ENCODE data around the gene CTNNAL1. TPM values are rescaled to one million over a fixed set of nuclear protein-coding genes. Genes with fewer than 3 reads are reported as not detected.

Gene CTNNAL1
- total RNA-seq, 2 donors from 2014 or later: 22.4 to 30.2 TPM

- no peak for TF ChIP-seq CTCF (IDR thresholded peaks at IDR 0.05)
- no peaks in the 10 kb centered on the region for H3K36me3 ChIP-seq
- H3K27ac ChIP-seq: no peak overlapping the region
- H3K9ac ChIP-seq (ENCODE audit: low read depth in 2 of 2, low read length in 2 of 2): no peak overlapping the region
- H3K9me3 ChIP-seq: no peaks in the 10 kb centered on the region
- no peaks in the 10 kb centered on the region for H3K4me1 ChIP-seq
- no peak overlapping the region for H3K4me3 ChIP-seq
- intact Hi-C loops (cut with DNase I): no loop called here
- DNase-seq: no peak
- H3K27me3 ChIP-seq: no peaks in the 10 kb centered on the region
These were observed 11.2 kb downstream of the CTNNAL1 start for GRCh38 chr9:109002141-109002540.

- Histone ChIP-seq H3K4me3 (no peak overlapping the region), H3K4me1 (no peaks in the 10 kb centered on the region), H3K36me3 (no peaks in the 10 kb centered on the region), H3K27me3 (no peaks in the 10 kb centered on the region), H3K27ac (no peak overlapping the region), H3K9me3 (no peaks in the 10 kb centered on the region), H3K9ac (ENCODE audit: low read depth in 2 of 2, low read length in 2 of 2) (no peak overlapping the region)
- DNase-seq: no peak
- TF ChIP-seq CTCF (IDR thresholded peaks at IDR 0.05): no peak
- intact Hi-C loops (cut with DNase I): no loop called here
These were observed 12.0 kb downstream of the CTNNAL1 start for GRCh38 chr9:109001275-109001676.

DNA sequence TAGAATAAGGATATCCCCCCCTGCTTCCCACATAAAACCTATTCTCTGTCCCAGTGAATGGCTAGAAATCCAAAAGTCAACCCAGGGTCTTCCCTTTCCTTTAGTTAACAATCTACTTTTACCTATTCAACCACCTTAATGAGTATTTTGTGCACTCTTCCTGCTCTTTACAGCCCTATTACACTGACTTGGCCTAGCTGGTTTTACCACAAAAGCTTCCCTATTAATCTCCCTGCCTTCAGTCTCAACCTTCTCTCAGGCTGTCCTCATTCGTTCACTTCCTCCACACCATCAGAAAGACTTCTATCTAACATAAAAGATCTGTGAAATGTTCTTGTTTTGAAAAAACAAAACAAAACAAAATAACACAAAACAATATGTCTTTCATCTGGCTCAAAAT lies 16.2 kb downstream of the CTNNAL1 start:
- TF ChIP-seq CTCF (IDR thresholded peaks at IDR 0.05): no peak
- H3K9me3 ChIP-seq: no peaks in the 10 kb centered on the region
- H3K4me3 ChIP-seq: no peak overlapping the region
- intact Hi-C loops (cut with DNase I): no loop called here
- H3K27ac ChIP-seq: no peak overlapping the region
- DNase-seq: no peak
- H3K27me3 ChIP-seq: no peaks in the 10 kb centered on the region
- H3K36me3 ChIP-seq: no peaks in the 10 kb centered on the region
- H3K4me1 ChIP-seq: no peaks in the 10 kb centered on the region
- H3K9ac ChIP-seq (ENCODE audit: low read depth in 2 of 2, low read length in 2 of 2): no peak overlapping the region

DNA sequence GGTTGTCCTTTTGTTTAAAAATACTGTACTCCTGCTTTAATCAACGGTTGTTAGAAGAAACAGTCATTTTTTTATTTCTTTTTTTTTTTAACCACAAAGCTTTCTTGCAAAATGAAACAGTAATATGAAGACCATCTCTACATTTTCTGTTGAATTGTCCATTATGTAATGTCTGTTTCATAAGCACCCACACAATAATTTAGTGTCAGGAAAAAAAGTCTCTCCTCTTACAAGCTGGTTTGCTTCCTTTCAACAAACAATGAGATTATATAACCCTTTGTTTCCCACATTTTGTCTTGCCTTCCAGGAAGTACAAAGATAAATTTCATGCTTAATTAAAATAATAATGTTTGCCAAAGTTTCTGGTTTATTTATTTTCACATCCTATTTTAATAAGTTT lies 16.7 kb downstream of the CTNNAL1 start:
- Histone ChIP-seq H3K9ac (ENCODE audit: low read depth in 2 of 2, low read length in 2 of 2) (no peak overlapping the region), H3K27ac (no peak overlapping the region), H3K27me3 (no peaks in the 10 kb centered on the region), H3K4me3 (no peak overlapping the region), H3K9me3 (no peaks in the 10 kb centered on the region), H3K4me1 (no peaks in the 10 kb centered on the region), H3K36me3 (no peaks in the 10 kb centered on the region)
- TF ChIP-seq CTCF (IDR thresholded peaks at IDR 0.05): no peak
- intact Hi-C loops (cut with DNase I): no loop called here
- DNase-seq: no peak

DNA sequence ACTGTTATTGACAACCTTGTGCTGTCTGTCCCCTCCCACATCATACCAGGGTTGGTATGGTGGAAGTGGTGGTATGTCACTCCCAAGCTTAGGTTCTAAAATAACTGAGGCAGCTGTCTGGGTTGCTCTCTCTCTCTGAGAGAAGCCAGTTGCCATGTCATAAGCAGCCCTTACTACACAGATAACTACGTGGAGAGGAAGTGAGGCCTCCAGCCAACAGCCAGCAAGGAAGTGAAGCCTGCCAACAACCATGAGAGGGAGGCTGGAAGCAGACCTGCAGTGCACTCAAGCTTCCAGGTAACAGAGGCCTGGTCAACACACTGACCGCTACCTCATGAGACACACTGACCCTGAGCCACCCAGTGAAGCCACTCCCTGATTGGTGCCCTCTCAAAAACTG lies 18.6 kb downstream of the CTNNAL1 start:
- no peaks in the 10 kb centered on the region for H3K36me3 ChIP-seq
- H3K27ac ChIP-seq: no peak overlapping the region
- H3K4me3 ChIP-seq: no peak overlapping the region
- no peaks in the 10 kb centered on the region for H3K27me3 ChIP-seq
- H3K9me3 ChIP-seq: no peaks in the 10 kb centered on the region
- no peak for DNase-seq
- intact Hi-C loops (cut with DNase I): no loop called here
- H3K9ac ChIP-seq (ENCODE audit: low read depth in 2 of 2, low read length in 2 of 2): no peak overlapping the region
- no peaks in the 10 kb centered on the region for H3K4me1 ChIP-seq
- no peak for TF ChIP-seq CTCF (IDR thresholded peaks at IDR 0.05)

DNA sequence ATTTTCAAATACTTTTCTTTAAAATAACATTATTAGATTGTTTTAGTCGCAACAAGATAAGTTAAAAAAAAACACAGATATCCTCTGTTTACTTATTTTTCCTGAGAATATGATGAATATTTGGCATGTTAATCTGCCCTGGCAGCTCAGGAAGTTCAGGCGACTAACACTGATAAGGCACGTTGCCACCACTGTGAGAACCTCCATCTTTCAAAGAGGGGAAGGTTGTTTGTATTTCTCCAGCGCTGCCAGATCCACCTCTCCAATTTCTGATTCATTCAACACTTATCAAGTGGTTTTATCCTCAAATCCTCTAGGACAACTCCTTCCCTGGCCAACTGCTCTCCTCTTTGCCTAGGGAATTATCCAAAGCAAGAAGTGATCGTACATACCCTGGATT lies 21.8 kb downstream of the CTNNAL1 start:
- H3K27me3 ChIP-seq: no peaks in the 10 kb centered on the region
- H3K4me3 ChIP-seq: no peak overlapping the region
- H3K4me1 ChIP-seq: no peaks in the 10 kb centered on the region
- H3K9ac ChIP-seq (ENCODE audit: low read depth in 2 of 2, low read length in 2 of 2): no peak overlapping the region
- intact Hi-C loops (cut with DNase I): no loop called here
- TF ChIP-seq CTCF (IDR thresholded peaks at IDR 0.05): no peak
- no peaks in the 10 kb centered on the region for H3K36me3 ChIP-seq
- DNase-seq: no peak
- no peaks in the 10 kb centered on the region for H3K9me3 ChIP-seq
- no peak overlapping the region for H3K27ac ChIP-seq
